HEK293T (cell line): ENCODE data around the gene MEST.

Source experiments
- CTBP1 ChIP-seq: fragments of 450-650 bp; IDR thresholded peaks from 2 replicates; pipeline ENCODE4 v1.6.1; 2016; ENCODE audit warnings: borderline replicate concordance
- FOXK2 ChIP-seq: fragments of 450-650 bp; IDR thresholded peaks from 2 replicates; pipeline ENCODE4 v1.6.1; 2016; ENCODE audit warnings: mild to moderate bottlenecking
- FOXM1 ChIP-seq: fragments of 450-650 bp; IDR thresholded peaks from 2 replicates; pipeline ENCODE4 v1.6.1; 2017; ENCODE audit warnings: mild to moderate bottlenecking, borderline replicate concordance
- HDGF ChIP-seq: fragments of 450-650 bp; IDR thresholded peaks from 2 replicates; pipeline ENCODE4 v1.6.1; 2017; ENCODE audit warnings: antibody characterized with exemption, borderline replicate concordance
- L3MBTL2 ChIP-seq: fragments of 450-650 bp; conservative IDR thresholded peaks from 2 replicates; pipeline ENCODE4 v1.6.1; 2016; ENCODE audit warnings: mild to moderate bottlenecking
- SP1 ChIP-seq: fragments of 450-650 bp; IDR thresholded peaks from 2 replicates; pipeline ENCODE4 v1.6.1; 2017
- TARDBP ChIP-seq: fragments of 450-650 bp; IDR thresholded peaks from 2 replicates; pipeline ENCODE4 v1.6.1; 2016

GRCh38 chr7:130488392-130489139 is 3.3 kb upstream of the MEST start:
- no peak for TF ChIP-seq L3MBTL2
- TF ChIP-seq TARDBP = no peak
- TF ChIP-seq FOXK2 = no peak
- TF ChIP-seq FOXM1 = no peak
- TF ChIP-seq SP1 = no peak
- TF ChIP-seq HDGF = no peak
- TF ChIP-seq CTBP1 = no peak
